C4-2B (cell line): ENCODE data around the gene ZKSCAN2.

Experiments
- ZFX ChIP-seq: fragments of 450-650 bp; IDR thresholded peaks from 2 replicates; pipeline ENCODE4 v1.6.1; 2017
- TF ChIP-seq, protein P1 (sequence below): fragments of 450-650 bp; conservative IDR thresholded peaks from 2 replicates; pipeline ENCODE4 v1.5.1; 2017; ENCODE audit warnings: mild to moderate bottlenecking

DNA sequence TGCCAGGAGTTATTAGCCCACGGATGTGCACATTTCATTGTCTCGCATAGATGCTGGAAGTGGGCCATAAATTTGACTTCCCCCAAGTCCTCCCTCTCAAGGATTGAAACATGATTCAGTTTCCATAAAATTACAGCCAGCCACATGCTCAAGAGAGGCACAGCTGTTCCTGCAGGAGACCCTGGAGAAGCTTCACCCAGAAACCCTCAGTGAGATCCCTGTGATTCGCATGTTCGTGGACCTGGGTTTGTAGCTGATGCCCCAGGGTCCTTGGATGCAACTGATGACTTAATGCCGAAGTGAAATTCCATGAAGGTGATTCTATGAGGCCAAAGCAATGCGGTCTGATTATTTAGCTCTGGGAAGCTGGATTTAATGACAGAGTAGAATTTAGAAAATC lies 65.5 kb downstream of the ZKSCAN2 start:
- TF ChIP-seq, protein P1, sequence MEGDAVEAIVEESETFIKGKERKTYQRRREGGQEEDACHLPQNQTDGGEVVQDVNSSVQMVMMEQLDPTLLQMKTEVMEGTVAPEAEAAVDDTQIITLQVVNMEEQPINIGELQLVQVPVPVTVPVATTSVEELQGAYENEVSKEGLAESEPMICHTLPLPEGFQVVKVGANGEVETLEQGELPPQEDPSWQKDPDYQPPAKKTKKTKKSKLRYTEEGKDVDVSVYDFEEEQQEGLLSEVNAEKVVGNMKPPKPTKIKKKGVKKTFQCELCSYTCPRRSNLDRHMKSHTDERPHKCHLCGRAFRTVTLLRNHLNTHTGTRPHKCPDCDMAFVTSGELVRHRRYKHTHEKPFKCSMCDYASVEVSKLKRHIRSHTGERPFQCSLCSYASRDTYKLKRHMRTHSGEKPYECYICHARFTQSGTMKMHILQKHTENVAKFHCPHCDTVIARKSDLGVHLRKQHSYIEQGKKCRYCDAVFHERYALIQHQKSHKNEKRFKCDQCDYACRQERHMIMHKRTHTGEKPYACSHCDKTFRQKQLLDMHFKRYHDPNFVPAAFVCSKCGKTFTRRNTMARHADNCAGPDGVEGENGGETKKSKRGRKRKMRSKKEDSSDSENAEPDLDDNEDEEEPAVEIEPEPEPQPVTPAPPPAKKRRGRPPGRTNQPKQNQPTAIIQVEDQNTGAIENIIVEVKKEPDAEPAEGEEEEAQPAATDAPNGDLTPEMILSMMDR = no peak
- TF ChIP-seq ZFX = no peak
